Suprapubic skin (tissue), 4 donors: ENCODE results near the gene GPR176. TPM values are rescaled to one million over a fixed set of nuclear protein-coding genes. Genes with fewer than 3 reads are reported as not detected.

Source experiments
- DNase-seq, 2 donors: peaks; one replicate each; pipeline ENCODE4 v3.0.0-alpha.2; 2019; ENCODE audit warnings: low spot score in 2 of 2
- H3K27ac ChIP-seq: fragments of 200-600 bp; sonication (generic); one replicate; pipeline ENCODE4 v1.5.1; 2019
- H3K27me3 ChIP-seq: fragments of 200-600 bp; sonication (generic); one replicate; pipeline ENCODE4 v1.5.1; 2019
- H3K36me3 ChIP-seq: fragments of 200-600 bp; sonication (generic); one replicate; pipeline ENCODE4 v1.5.1; 2019
- H3K4me1 ChIP-seq: fragments of 200-600 bp; sonication (generic); one replicate; pipeline ENCODE4 v1.5.1; 2019
- H3K4me3 ChIP-seq: fragments of 200-600 bp; sonication (generic); one replicate; pipeline ENCODE4 v1.5.1; 2019; ENCODE audit warnings: mild to moderate bottlenecking
- H3K9me3 ChIP-seq: fragments of 200-600 bp; sonication (generic); one replicate; pipeline ENCODE4 v1.5.1; 2019
- CTCF ChIP-seq, 2 donors: fragments of 200-600 bp in 1 of 2; fragments of 450-650 bp in 1 of 2; sonication (generic) in 1 of 2; IDR thresholded peaks; one replicate each; pipeline ENCODE4 v1.5.1; 2016 to 2019; ENCODE audit warnings: antibody characterized with exemption in 2 of 2, mild to moderate bottlenecking in 1 of 2, moderate library complexity in 1 of 2
- EP300 ChIP-seq: sonication (generic); formaldehyde crosslinking; IDR thresholded peaks from one replicate; pipeline ENCODE4 v1.6.1; 2017; ENCODE audit warnings: antibody characterized with exemption
- POLR2A ChIP-seq, 2 donors: fragments of 450-650 bp; IDR thresholded peaks; one replicate each; pipeline ENCODE4 v1.6.1; 2017; ENCODE audit warnings: antibody characterized with exemption in 2 of 2, mild to moderate bottlenecking in 2 of 2, moderate library complexity in 2 of 2
- POLR2AphosphoS5 ChIP-seq, 3 donors: sonication (generic); formaldehyde crosslinking; IDR thresholded peaks; one replicate each; pipeline ENCODE4 v1.6.1; 2017; ENCODE audit warnings: antibody characterized with exemption in 3 of 3
- WGBS: methylation state at CpG from one replicate; pipeline ENCODE4 v1.1.5; 2018; 5-methylcytosine and 5-hydroxymethylcytosine counted together
- total RNA-seq, 4 donors: library from RNA; depleted of rRNA; stranded (reverse); fragments of >200 nt; gene quantifications; one replicate each; pipeline ENCODE4 v1.1.0, GENCODE V29; 2016

The GPR176 gene
- total RNA-seq, 4 donors from 2014 or later, result 1.3 to 4.2 (median 2.1) TPM

DNA sequence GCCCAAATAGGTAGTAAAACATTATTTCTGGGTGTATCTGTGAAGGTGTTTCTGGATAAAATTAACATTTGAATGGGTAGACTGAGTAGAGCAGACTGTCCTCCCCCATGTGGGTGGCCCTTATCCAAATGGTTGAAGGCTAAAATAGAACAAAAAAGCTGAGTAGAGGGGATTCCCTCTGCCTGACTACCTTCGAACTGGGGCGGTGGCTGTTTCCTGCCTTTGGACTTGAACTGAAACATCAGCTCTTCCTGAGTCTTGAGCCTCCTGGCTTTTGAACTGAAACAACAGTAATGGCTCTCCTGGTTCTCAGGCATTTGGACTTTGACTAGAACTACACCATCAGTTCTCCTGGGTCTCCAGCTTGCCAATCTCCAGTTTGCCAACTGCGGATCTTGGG is 4.4 kb upstream of the GPR176 start:
- WGBS, result 74% methylated on average over 3 of the region's 3 CpGs
- DNase-seq, result no peak
- Histone ChIP-seq H3K4me3 (no peak overlapping the region), H3K4me1 (peaks cover 17% of the 10 kb centered on the region), H3K9me3 (no peaks in the 10 kb centered on the region), H3K27ac (no peak overlapping the region), H3K36me3 (no peaks in the 10 kb centered on the region), H3K27me3 (peaks cover 5% of the 10 kb centered on the region)
- TF ChIP-seq POLR2AphosphoS5 (IDR thresholded peaks at IDR 0.05), result no peak
- no peak for TF ChIP-seq POLR2A (IDR thresholded peaks at IDR 0.05)
- TF ChIP-seq EP300, result no peak
- TF ChIP-seq CTCF (IDR thresholded peaks at IDR 0.05), result no peak

DNA sequence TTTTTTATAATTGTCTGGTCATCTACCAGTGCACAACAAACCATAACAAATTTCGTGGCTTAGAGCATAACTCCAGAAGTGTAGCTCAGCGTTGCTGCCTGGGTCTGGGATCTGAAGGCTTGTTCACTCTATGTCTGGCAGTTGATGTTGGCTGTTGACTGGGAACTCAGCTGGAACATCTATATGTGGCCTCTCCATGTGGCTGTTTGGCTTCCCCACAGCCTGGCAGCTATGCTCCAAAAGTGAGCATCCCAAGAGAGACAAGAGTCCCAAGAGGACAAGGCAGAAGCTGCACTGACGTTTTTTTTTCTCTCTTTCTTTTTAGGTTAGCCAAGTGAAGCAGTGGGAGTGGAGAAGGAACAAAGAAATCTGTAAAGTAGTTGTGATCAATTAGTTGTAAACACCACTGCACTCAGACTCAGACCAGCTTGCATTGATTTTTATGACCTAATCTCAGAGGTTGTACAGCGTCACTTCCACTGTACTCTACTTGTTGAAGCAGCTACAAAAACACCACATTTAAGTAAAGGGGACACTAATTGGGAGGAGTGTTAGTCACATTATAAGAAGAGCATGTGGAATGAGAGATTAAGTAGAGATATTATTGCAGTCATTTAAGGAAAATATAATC is 2.5 kb upstream of the GPR176 start:
- peaks cover 18% of the 10 kb centered on the region for H3K4me1 ChIP-seq
- no peak for DNase-seq
- no peaks in the 10 kb centered on the region for H3K36me3 ChIP-seq
- H3K9me3 ChIP-seq, result no peaks in the 10 kb centered on the region
- H3K27me3 ChIP-seq, result peaks cover 10% of the 10 kb centered on the region
- 64% methylated on average over 4 of the region's 4 CpGs for WGBS
- no peak overlapping the region for H3K27ac ChIP-seq
- H3K4me3 ChIP-seq, result no peak overlapping the region
- TF ChIP-seq POLR2AphosphoS5 (IDR thresholded peaks at IDR 0.05), result no peak
- TF ChIP-seq CTCF (IDR thresholded peaks at IDR 0.05), result no peak
- no peak for TF ChIP-seq EP300
- TF ChIP-seq POLR2A (IDR thresholded peaks at IDR 0.05), result no peak

DNA sequence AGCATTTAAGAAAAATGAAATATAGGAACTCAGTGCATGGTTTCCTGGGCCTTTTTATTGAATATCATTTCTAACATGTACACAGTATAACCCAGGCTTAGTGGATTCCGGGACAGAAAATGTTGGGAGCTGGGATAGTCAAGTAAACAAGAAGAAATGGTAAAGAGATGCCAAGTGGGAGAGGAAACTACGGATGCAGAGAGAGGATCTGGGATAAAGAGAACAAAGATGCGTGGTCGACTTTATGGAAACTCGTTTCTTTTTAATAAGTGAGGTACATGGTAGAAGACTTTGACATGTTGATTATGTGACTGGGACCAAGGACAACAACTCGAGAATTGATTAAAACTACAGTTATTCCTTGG is 1.2 kb upstream of the GPR176 start:
- Histone ChIP-seq H3K9me3 (no peaks in the 10 kb centered on the region), H3K27ac (peak overlapping the region; percentile 79), H3K4me3 (peak overlapping the region; percentile 64), H3K36me3 (no peaks in the 10 kb centered on the region), H3K27me3 (peaks cover 10% of the 10 kb centered on the region), H3K4me1 (peaks cover 18% of the 10 kb centered on the region)
- no peak for DNase-seq
- 68% methylated on average over 6 of the region's 6 CpGs for WGBS
- TF ChIP-seq CTCF (IDR thresholded peaks at IDR 0.05) (no peak), POLR2AphosphoS5 (IDR thresholded peaks at IDR 0.05) (no peak), POLR2A (IDR thresholded peaks at IDR 0.05) (no peak), EP300 (no peak)

GRCh38 chr15:39920510-39921273 is 626 bp upstream of the GPR176 start:
- H3K9me3 ChIP-seq, result no peaks in the 10 kb centered on the region
- TF ChIP-seq EP300, result no peak
- TF ChIP-seq CTCF (IDR thresholded peaks at IDR 0.05), result peak in 1 of 2 donors; percentile 8
- TF ChIP-seq POLR2A (IDR thresholded peaks at IDR 0.05), result no peak
- peak in 1 of 3 donors; percentile 29 for TF ChIP-seq POLR2AphosphoS5 (IDR thresholded peaks at IDR 0.05)
- peak overlapping the region; percentile 64 for H3K4me3 ChIP-seq
- H3K4me1 ChIP-seq, result peaks cover 18% of the 10 kb centered on the region
- 0% methylated on average over 8 of the region's 70 CpGs for WGBS
- no peaks in the 10 kb centered on the region for H3K36me3 ChIP-seq
- peak; percentile 82 to 86 for DNase-seq
- peaks cover 10% of the 10 kb centered on the region for H3K27me3 ChIP-seq
- H3K27ac ChIP-seq, result peak overlapping the region; percentile 79

- no peak for DNase-seq
- 3% methylated on average over 15 of the region's 15 CpGs for WGBS
- Histone ChIP-seq H3K4me1 (peaks cover 18% of the 10 kb centered on the region), H3K27me3 (peaks cover 10% of the 10 kb centered on the region), H3K9me3 (no peaks in the 10 kb centered on the region), H3K4me3 (peak overlapping the region; percentile 64), H3K27ac (peak overlapping the region; percentile 79), H3K36me3 (no peaks in the 10 kb centered on the region)
- TF ChIP-seq EP300, result no peak
- TF ChIP-seq POLR2A (IDR thresholded peaks at IDR 0.05), result no peak
- TF ChIP-seq CTCF (IDR thresholded peaks at IDR 0.05), result no peak
- no peak for TF ChIP-seq POLR2AphosphoS5 (IDR thresholded peaks at IDR 0.05)
Observed at GRCh38 chr15:39919411-39919747, 687 bp downstream of the GPR176 start.
